SW 1271 (cell line): ENCODE results near the gene RNF26.

Experiments
- DNase-seq, 2 experiments: peaks; one replicate each; lab custom pipeline; 2025; lab: John Stamatoyannopoulos, UW

Gene RNF26

GRCh38 chr11:119355091-119355843, 20.9 kb downstream of the RNF26 start:
- DNase-seq: no peak

GRCh38 chr11:119356349-119357031, 22.2 kb downstream of the RNF26 start:
- no peak for DNase-seq

GRCh38 chr11:119357074-119357473, 22.7 kb downstream of the RNF26 start:
- DNase-seq: no peak

DNA sequence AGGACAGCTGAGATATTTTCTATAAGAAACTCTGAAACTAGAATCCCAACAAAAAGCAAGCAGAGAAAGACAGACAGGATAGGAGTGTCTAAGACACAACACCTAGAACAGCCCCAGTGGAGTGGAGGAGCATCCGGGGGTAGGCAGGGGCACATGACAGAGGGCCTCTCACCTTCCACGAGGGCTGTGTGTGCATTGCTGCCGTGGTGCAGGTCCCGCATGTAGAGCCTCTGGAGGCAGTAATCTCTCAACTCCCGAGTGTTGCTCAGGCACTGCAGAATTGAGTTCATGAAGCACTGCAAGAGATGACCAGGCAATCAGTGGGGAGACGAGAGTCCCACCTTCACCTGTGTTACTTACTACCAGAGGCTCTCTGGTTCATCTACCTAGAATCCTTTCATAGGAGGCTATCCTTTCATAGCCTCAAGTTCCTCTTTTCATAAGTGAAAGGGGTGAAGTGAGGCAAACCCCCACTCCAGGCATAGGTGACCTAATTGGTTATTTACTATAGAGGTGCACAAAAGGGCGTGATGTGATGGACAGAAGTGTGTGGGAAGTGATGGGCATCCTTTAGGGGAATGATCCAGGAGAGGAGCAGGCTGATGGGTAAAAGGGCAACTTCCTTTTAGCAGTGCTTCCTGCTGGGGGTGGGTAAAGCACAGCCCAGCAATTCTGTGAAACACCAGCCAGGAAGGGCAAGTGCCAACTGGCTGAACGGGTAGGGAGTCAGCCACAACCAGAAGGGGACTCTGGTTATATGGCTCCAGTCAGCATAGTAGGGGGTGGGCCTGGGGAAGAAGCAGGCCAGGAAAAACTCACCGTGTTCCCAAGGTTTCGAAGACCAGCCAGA, 25.3 kb downstream of the RNF26 start:
- DNase-seq: no peak

DNA sequence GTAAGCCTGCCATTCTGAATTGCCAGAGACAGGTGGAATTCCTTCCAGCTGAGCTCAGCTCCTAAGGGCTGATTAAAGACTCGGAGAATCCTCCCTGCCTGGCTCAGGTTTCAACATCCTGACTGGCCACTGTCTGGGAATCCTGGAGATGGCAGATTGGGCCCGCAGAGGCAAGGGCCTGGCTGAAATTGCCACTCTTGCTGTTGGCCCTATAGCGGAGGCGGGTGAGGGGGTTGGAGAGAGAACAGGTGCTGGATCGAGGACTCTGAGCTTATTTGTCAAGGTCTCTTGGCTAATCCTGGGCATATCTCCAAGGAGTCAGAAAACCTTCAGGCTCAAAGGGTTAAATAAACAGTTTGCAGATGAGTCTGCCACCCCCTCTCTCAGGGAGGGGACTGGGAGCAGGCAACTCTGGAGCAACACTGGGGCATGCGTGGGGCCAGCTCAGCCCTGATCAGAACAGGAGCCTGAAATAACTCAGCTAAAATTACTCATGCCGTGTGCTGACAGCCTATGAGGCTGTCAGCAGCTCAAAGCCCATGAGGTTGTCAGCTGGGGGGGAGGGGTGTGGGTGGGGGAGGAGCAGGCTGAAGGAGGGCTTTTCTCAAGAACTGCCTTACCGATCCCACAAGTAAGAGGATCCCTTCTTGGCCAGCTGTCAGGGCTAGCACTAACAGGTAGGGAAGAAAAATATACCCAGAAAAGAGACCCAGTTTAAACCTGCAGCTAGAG, 26.9 kb downstream of the RNF26 start:
- peak; percentile 56 to 83 for DNase-seq

GRCh38 chr11:119361941-119362725, 27.8 kb downstream of the RNF26 start:
- no peak for DNase-seq

- no peak for DNase-seq
Measured at GRCh38 chr11:119362741-119363080, 28.4 kb downstream of the RNF26 start.

DNA sequence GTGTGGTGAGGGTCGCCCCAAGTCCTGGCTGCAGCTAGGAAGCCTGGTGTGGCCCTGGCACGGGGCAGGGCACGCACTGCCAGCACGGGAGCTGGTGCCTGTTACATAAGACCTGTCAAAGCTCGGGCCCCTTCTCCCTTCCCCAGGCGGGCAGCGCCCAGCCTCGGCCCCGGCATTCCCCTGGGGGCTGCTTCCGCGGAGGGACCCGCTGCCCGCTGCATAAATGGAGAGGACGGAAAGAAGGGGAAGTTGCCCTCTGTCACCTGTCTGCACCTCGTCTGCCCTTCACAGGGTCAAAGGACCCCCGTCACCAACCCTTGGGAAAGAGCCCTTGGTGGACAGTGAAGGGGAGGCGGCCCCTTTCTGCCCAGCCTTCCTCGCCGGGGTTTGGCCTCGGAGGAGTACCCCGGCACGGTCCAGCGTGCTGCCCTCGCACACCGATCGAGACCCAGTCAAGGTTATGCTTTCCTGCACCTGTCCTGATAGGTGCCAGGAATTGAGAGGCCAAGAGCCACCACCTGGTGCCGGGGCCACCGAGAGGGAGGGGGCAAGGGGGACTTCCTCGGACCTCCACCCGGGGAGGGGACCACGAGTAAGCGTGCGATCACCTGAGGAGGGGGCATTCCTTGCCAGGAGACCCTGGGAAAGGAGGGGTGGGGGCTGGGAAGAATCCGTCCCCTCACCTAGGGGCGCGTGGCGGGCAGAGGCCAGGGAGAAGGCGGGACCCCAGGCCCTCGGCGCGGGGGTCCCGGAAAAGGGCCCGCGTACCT, 28.9 kb downstream of the RNF26 start:
- no peak for DNase-seq

GRCh38 chr11:119363851-119364590, 29.7 kb downstream of the RNF26 start:
- peak in 1 of 2 experiments; percentile 12 for DNase-seq

DNA sequence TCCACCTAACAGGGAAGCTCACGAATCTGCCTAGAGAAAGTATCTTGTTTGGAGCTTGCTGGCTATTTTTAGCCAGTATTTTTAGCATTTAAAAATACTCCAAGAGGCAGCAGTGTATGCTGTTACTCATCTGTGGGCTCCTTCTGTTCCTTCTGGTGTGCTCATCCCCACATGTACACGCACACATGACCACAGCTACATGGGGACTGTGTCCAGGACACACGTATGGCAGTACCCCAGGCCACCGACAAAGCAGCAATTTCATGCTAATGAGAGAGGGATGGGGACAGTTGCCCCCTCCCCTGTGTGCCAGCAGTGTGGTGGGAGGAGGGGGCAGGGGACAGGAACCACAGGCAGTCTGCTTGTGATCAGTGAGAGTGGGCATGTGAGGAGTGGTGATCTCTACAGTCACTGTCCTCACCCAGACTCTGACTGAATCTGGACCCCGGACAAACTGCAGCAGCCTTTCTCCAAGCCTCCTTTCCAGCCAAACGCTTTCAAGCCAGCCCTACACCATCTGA, 30.8 kb downstream of the RNF26 start:
- no peak for DNase-seq

- DNase-seq: no peak
Measured at GRCh38 chr11:119366690-119367620, 32.6 kb downstream of the RNF26 start.

- no peak for DNase-seq
Measured at GRCh38 chr11:119367661-119368120, 33.4 kb downstream of the RNF26 start.

DNA sequence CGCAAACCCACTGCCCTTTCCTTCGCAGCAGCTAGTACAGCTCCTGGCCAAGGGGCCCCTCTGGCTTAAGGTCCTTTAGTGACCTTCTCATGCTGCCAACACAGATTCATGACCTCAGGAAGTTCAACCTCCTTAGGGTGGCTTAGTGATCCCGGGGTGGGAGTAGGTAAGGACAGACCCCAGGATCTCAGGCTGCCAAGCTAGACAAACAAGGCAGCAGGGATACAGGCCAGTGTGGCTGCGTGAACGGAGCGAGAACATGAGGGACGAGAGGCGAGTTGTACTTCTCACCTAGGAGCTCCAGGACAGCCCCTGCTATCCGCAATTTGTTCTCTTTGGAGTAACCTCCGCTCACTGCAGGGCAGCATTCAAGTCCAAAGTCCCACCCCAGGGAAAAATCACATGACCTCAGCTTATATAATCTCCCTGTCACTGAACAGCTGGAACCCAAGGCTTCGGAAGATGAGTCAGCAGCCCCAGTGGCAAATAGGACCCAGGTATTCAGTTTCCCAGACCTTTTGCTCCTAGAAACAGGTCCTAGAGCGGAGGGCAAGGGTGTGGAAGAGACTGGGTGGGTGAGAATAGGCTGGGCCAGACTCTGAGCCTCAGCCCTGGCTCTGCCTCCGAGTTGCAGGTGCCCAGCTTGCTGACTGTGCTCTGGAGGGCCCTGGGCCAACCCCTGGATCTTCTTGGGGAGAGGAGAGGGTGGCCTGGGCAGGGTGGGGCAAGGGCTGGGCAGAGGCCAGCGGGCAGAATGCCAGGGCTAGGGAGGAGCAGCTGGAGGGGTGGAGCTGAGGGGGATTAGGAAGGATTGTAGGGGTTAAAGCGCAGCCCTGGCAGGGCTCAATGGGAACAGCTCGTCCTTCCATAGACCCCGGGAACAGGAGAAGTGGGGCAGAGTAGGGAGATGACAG, 34.1 kb downstream of the RNF26 start:
- DNase-seq: no peak

DNA sequence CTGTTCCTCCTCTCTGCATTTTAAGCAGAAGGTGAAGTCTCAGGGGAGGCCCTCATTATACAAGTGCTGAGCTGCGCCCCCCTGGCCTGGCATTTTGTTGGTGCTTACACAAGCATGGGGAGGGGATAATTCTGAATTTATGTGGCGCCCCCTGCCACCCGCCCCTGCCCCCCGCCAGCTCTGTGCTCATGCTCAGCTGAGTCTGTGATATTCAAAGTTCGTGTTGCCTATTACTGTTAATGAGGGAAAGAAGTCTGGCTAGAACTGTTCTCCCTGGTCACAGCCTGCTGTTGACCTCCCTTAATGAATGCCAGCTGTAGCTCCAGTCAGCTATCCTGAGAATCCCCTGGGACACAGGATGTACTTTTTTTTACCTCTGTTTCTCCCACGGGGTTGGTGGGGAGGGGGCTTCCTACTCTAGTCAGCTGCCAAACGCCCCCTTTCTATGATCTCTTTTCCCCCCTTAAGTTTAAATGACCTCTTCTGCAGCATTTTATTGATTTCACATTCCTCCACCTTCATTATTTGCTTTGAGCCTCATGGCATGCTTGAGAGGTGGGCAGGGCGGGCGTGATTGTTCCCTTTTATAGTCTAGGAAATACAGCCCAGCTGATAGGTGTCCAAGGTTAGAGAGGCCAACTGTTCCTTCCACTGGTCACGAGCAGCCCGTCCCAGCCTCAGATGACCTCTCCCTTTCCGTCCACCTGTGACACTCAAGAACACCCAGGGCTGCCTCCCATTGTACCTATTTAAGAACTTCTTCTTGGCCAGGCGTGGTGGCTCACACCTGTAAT, 35.0 kb downstream of the RNF26 start:
- DNase-seq: no peak

GRCh38 chr11:119370486-119371046, 36.2 kb downstream of the RNF26 start:
- no peak for DNase-seq

DNA sequence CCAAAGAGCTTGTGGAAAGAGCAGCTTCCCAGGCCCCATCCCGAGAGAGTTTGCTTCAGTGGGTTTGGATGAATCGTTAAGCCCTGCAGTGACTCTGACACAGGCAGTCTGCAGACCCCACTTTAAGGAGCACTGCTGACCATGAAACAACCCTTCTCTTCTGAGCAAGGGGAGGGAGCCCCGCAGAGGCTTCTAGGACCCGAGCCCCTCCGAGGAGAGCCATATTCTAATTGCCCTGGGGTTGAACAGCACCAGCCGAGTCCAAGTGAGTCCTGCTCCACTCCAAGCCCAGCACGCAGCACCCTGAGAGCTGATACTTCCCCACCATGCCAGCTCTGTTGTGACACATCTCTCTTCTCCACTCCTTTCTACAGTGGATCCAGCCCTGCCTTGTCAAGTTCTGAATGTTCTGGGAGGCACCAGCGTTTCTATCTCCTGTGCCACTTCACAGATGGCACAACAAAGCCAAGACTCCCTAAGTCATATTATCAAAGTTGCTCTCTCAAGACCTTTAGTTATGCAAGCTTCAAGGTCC, 36.8 kb downstream of the RNF26 start:
- DNase-seq: no peak
